AG10803 (cell line): ENCODE data around the gene SNX22.

Source experiments
- DNase-seq: peaks from one replicate; pipeline ENCODE4 v3.0.0; 2010; ENCODE audit warnings: low read depth
- H3K4me3 ChIP-seq: 2 replicates; pipeline ENCODE4 v1.5.1; 2011; ENCODE audit warnings: mild to moderate bottlenecking, low read length, control low read depth
- TF ChIP-seq, protein P1 (sequence below): conservative IDR thresholded peaks from 2 replicates; pipeline ENCODE4 v1.5.1; 2011; ENCODE audit warnings: mild to moderate bottlenecking, low read length, control low read depth, inconsistent platforms

Gene SNX22

DNA sequence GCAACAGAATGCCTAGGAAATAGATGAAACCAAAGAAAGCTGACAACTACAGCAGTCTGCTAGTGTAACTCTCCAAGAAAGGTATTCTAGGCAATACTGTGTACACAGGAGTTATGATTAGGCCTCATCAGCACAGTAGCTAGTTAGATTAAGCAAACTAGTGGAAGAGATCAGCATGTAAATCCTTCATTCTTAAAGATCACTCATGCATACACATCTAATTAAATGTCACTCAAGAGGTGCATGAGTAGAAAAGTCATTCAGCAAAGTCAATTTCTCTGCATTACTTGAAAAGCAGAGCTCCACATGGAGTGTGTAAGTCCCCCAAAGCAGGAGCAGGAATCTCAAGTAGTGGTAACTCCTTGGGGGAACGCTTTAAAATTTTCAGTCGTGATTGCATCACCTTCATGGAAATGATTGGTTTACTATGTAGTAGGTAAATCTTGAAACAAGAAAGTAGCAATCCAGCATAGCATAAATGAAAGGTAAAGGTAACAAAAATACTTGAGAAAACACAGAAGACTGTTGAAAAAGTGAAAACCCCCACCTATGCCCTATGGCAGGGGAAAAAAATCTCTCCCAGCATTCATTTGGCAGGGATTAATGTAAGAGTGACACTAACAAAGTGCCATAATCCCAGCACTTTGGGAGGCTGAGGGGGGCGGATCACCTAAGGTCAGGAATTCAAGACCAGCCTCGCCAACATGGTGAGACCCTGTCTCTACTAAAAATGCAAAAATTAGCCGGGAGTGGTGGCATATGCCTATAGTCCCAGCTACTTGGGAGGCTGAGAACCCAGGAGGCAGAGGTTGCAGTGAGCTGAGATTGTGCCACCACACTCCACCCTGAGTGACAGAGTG lies 40.7 kb downstream of the SNX22 start:
- no peak overlapping the region for H3K4me3 ChIP-seq
- no peak for DNase-seq
- TF ChIP-seq, protein P1, sequence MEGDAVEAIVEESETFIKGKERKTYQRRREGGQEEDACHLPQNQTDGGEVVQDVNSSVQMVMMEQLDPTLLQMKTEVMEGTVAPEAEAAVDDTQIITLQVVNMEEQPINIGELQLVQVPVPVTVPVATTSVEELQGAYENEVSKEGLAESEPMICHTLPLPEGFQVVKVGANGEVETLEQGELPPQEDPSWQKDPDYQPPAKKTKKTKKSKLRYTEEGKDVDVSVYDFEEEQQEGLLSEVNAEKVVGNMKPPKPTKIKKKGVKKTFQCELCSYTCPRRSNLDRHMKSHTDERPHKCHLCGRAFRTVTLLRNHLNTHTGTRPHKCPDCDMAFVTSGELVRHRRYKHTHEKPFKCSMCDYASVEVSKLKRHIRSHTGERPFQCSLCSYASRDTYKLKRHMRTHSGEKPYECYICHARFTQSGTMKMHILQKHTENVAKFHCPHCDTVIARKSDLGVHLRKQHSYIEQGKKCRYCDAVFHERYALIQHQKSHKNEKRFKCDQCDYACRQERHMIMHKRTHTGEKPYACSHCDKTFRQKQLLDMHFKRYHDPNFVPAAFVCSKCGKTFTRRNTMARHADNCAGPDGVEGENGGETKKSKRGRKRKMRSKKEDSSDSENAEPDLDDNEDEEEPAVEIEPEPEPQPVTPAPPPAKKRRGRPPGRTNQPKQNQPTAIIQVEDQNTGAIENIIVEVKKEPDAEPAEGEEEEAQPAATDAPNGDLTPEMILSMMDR: no peak

DNA sequence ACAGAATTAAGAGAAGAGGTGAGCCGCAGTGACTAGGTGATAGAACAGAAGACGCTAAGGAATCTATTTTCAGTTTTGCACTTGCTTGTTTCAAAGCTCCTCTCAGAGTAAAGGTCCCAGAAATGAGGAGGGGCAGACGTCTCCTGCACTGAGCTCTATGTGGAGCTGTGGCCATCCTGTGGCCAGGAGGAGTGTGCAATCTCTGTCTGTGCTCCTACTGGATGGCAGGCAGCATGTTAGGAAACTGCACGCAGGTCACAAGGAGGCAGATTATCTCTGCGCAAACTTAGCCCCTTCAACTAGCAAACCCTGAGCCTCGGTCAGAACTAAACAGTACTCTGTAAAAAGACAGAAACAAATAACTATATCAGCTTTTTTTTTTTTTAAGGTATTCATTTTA lies 42.4 kb downstream of the SNX22 start:
- DNase-seq: no peak

DNA sequence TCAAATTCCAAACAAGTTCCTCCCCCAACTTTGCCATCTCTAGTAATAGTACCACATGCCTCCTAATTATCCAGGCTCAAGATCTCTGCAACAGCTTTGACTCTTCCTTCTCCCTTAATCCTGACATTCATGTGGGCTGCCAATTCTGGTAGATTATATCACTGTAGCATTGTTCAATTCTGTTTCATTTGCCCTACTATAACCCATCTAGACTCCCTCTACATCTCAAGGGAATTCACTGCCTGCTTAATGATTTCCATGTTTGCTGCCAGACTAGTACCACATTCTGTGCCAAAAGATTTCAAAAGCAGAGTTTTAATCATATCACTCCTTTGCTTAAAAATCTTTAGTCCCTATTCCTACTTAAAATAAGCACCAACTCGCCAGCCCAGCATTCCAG lies 45.9 kb downstream of the SNX22 start:
- TF ChIP-seq, protein P1: no peak
- H3K4me3 ChIP-seq: no peak overlapping the region

More for the DNA sequence above, 42.4 kb downstream of the SNX22 start:
- TF ChIP-seq, protein P1: no peak
- H3K4me3 ChIP-seq: no peak overlapping the region

DNA sequence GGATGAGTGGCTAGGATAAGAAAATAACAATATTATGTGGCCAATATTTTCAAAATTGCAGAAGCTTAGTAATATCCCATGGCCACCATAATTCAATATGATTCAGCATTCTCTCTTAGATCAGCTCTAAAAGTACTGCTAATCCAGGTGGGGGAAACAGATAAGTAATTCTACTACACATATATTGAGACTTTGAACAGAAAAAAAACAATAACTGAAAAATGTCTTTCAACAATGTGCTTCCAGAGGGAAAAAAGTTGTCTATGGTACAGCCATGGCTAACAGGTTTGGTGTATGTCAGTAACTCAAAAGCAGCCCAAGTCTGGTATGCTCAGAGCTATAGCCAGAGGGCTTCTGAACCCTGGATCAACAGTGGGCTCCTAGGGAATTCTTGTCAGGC lies 53.7 kb downstream of the SNX22 start:
- no peak overlapping the region for H3K4me3 ChIP-seq
- TF ChIP-seq, protein P1: no peak
- no peak for DNase-seq

More for the DNA sequence above, 45.9 kb downstream of the SNX22 start:
- peak; percentile 90 for DNase-seq
